ENCODE data around the gene AGTR1. TPM values are rescaled to one million over a fixed set of nuclear protein-coding genes. Genes with fewer than 3 reads are reported as not detected.

Gene AGTR1
- total RNA-seq, 1 experiment from 2014 or later: not detected

GRCh38 chr3:148707601-148708380, 10.1 kb downstream of the AGTR1 start:
- ChIA-PET CTCF (interaction anchor here (0.7 to 1.4 kb wide), 3 partner anchors 12 to 162 kb away, joined by 3 to 7 read pairs (median 5); no protein-coding TSS in a partner anchor), POLR2A (no interaction called here)
- intact Hi-C loops (cut with micrococcal nuclease): no loop called here
- BruUV-seq (replicated peaks): no TSS peak
- no peak overlapping the region for H3K4me3 Mint-ChIP-seq (ENCODE audit: unreplicated experiment)
- H3K9me3 Mint-ChIP-seq (ENCODE audit: unreplicated experiment): no peaks in the 10 kb centered on the region
- H3K36me3 Mint-ChIP-seq (ENCODE audit: insufficient read depth, unreplicated experiment): no peaks in the 10 kb centered on the region
- no peaks in the 10 kb centered on the region for H3K4me1 Mint-ChIP-seq (ENCODE audit: insufficient read depth, unreplicated experiment)
- peaks cover 38% of the 10 kb centered on the region for H3K27me3 Mint-ChIP-seq (ENCODE audit: insufficient read depth, unreplicated experiment)
- TF ChIP-seq CTCF (IDR thresholded peaks at IDR 0.05; ENCODE audit: unreplicated experiment): no peak
- H3K27ac Mint-ChIP-seq (ENCODE audit: low read depth, unreplicated experiment): no peak overlapping the region
- DNase-seq (ENCODE audit: unreplicated experiment): no peak

GRCh38 chr3:148708409-148708808, 10.7 kb downstream of the AGTR1 start:
- no peak for DNase-seq (ENCODE audit: unreplicated experiment)
- H3K36me3 Mint-ChIP-seq (ENCODE audit: insufficient read depth, unreplicated experiment): no peaks in the 10 kb centered on the region
- no peaks in the 10 kb centered on the region for H3K4me1 Mint-ChIP-seq (ENCODE audit: insufficient read depth, unreplicated experiment)
- intact Hi-C loops (cut with micrococcal nuclease): no loop called here
- no peak for TF ChIP-seq CTCF (IDR thresholded peaks at IDR 0.05; ENCODE audit: unreplicated experiment)
- CTCF ChIA-PET: interaction anchor here (0.6 to 1.6 kb wide), 4 partner anchors 11 to 392 kb away, joined by 3 to 7 read pairs (median 5); no protein-coding TSS in a partner anchor
- POLR2A ChIA-PET: no interaction called here
- H3K27ac Mint-ChIP-seq (ENCODE audit: low read depth, unreplicated experiment): no peak overlapping the region
- no peaks in the 10 kb centered on the region for H3K9me3 Mint-ChIP-seq (ENCODE audit: unreplicated experiment)
- H3K27me3 Mint-ChIP-seq (ENCODE audit: insufficient read depth, unreplicated experiment): peaks cover 38% of the 10 kb centered on the region
- no peak overlapping the region for H3K4me3 Mint-ChIP-seq (ENCODE audit: unreplicated experiment)
- no TSS peak for BruUV-seq (replicated peaks)

- peaks cover 43% of the 10 kb centered on the region for H3K27me3 Mint-ChIP-seq (ENCODE audit: insufficient read depth, unreplicated experiment)
- POLR2A ChIA-PET: no interaction called here
- no TSS peak for BruUV-seq (replicated peaks)
- CTCF ChIA-PET: interaction anchor here (0.6 to 1.6 kb wide), 3 partner anchors 330 to 823 kb away, joined by 3 to 8 read pairs (median 6); no protein-coding TSS in a partner anchor
- no peaks in the 10 kb centered on the region for H3K9me3 Mint-ChIP-seq (ENCODE audit: unreplicated experiment)
- intact Hi-C loops (cut with micrococcal nuclease): no loop called here
- no peak for DNase-seq (ENCODE audit: unreplicated experiment)
- H3K27ac Mint-ChIP-seq (ENCODE audit: low read depth, unreplicated experiment): no peak overlapping the region
- H3K36me3 Mint-ChIP-seq (ENCODE audit: insufficient read depth, unreplicated experiment): no peaks in the 10 kb centered on the region
- no peak for TF ChIP-seq CTCF (IDR thresholded peaks at IDR 0.05; ENCODE audit: unreplicated experiment)
- no peak overlapping the region for H3K4me3 Mint-ChIP-seq (ENCODE audit: unreplicated experiment)
- H3K4me1 Mint-ChIP-seq (ENCODE audit: insufficient read depth, unreplicated experiment): no peaks in the 10 kb centered on the region
These were observed 12.0 kb downstream of the AGTR1 start for GRCh38 chr3:148709560-148710253.

GRCh38 chr3:148710665-148711064, 13.0 kb downstream of the AGTR1 start:
- intact Hi-C loops (cut with micrococcal nuclease): no loop called here
- POLR2A ChIA-PET: interaction anchor here (0.7 kb wide), 1 partner anchor 130 kb away, joined by 4 read pairs; no protein-coding TSS in a partner anchor
- Mint-ChIP-seq H3K36me3 (ENCODE audit: insufficient read depth, unreplicated experiment) (no peaks in the 10 kb centered on the region), H3K27ac (ENCODE audit: low read depth, unreplicated experiment) (no peak overlapping the region), H3K9me3 (ENCODE audit: unreplicated experiment) (no peaks in the 10 kb centered on the region), H3K4me3 (ENCODE audit: unreplicated experiment) (no peak overlapping the region), H3K4me1 (ENCODE audit: insufficient read depth, unreplicated experiment) (no peaks in the 10 kb centered on the region), H3K27me3 (ENCODE audit: insufficient read depth, unreplicated experiment) (peaks cover 43% of the 10 kb centered on the region)
- TF ChIP-seq CTCF (IDR thresholded peaks at IDR 0.05; ENCODE audit: unreplicated experiment): no peak
- BruUV-seq (replicated peaks): no TSS peak
- CTCF ChIA-PET: interaction anchor here (0.7 kb wide), 1 partner anchor 315 kb away, joined by 3 read pairs; no protein-coding TSS in a partner anchor
- no peak for DNase-seq (ENCODE audit: unreplicated experiment)
